Measurements from ENCODE around the gene WDR37.

GRCh38 chr10:1153805-1154351 lies 97.7 kb downstream of the WDR37 start:
- TF ChIP-seq, protein P1, sequence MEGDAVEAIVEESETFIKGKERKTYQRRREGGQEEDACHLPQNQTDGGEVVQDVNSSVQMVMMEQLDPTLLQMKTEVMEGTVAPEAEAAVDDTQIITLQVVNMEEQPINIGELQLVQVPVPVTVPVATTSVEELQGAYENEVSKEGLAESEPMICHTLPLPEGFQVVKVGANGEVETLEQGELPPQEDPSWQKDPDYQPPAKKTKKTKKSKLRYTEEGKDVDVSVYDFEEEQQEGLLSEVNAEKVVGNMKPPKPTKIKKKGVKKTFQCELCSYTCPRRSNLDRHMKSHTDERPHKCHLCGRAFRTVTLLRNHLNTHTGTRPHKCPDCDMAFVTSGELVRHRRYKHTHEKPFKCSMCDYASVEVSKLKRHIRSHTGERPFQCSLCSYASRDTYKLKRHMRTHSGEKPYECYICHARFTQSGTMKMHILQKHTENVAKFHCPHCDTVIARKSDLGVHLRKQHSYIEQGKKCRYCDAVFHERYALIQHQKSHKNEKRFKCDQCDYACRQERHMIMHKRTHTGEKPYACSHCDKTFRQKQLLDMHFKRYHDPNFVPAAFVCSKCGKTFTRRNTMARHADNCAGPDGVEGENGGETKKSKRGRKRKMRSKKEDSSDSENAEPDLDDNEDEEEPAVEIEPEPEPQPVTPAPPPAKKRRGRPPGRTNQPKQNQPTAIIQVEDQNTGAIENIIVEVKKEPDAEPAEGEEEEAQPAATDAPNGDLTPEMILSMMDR (IDR thresholded peaks at IDR 0.05) = no peak
- no peak for TF ChIP-seq POLR2A (IDR thresholded peaks at IDR 0.05)

Data from right lobe of liver (tissue), 4 donors.